Erythroblast (primary cell): ENCODE results near the gene PLEKHG2.

Experiments used
- GATA1 ChIP-seq: IDR thresholded peaks from 2 replicates; pipeline ENCODE4 v1.6.1; 2011; ENCODE audit warnings: low read depth, mild to moderate bottlenecking, control low read depth, low read length, moderate library complexity
- POLR2A ChIP-seq: IDR thresholded peaks from 2 replicates; pipeline ENCODE4 v1.6.1; 2011; ENCODE audit warnings: mild to moderate bottlenecking, low read length

GRCh38 chr19:39397360-39398296, 14.8 kb upstream of the PLEKHG2 start:
- TF ChIP-seq POLR2A = no peak
- TF ChIP-seq GATA1 = no peak
